Trophoblast cell (in vitro differentiated cells and primary cell): ENCODE data around the gene CLDN7.

Experiments
- DNase-seq, 2 donors: peaks; one replicate each; pipeline ENCODE4 v3.0.0-alpha.2; 2016
- H2AFZ ChIP-seq: 2 replicates; pipeline ENCODE4 v1.6.1; 2013; ENCODE audit warnings: low read length, moderate library complexity, mild to moderate bottlenecking; ENCODE audit not compliant: insufficient read depth, poor library complexity
- H2AK5ac ChIP-seq: 2 replicates; pipeline ENCODE4 v1.6.1; 2013; ENCODE audit warnings: mild to moderate bottlenecking, low read length
- H2BK120ac ChIP-seq: 2 replicates; pipeline ENCODE4 v1.6.1; 2013; ENCODE audit warnings: low read length, mild to moderate bottlenecking, moderate library complexity; ENCODE audit not compliant: insufficient read depth, poor library complexity
- H2BK12ac ChIP-seq: 2 replicates; pipeline ENCODE4 v1.6.1; 2013; ENCODE audit warnings: mild to moderate bottlenecking, low read length, moderate library complexity
- H2BK5ac ChIP-seq: 2 replicates; pipeline ENCODE4 v1.6.1; 2013; ENCODE audit warnings: low read length, low read depth, moderate library complexity, mild to moderate bottlenecking; ENCODE audit not compliant: poor library complexity
- H3K14ac ChIP-seq: 2 replicates; pipeline ENCODE4 v1.6.1; 2013; ENCODE audit warnings: mild to moderate bottlenecking, low read length
- H3K18ac ChIP-seq: 2 replicates; pipeline ENCODE4 v1.6.1; 2013; ENCODE audit warnings: mild to moderate bottlenecking, low read length
- H3K23ac ChIP-seq: 2 replicates; pipeline ENCODE4 v1.6.1; 2013; ENCODE audit warnings: low read length
- H3K27ac ChIP-seq: 2 replicates; pipeline ENCODE4 v1.5.1; 2013; ENCODE audit warnings: low read depth, mild to moderate bottlenecking, inconsistent platforms, low read length, moderate library complexity
- H3K27me3 ChIP-seq: 2 replicates; pipeline ENCODE4 v1.6.1; 2013; ENCODE audit warnings: inconsistent platforms, mild to moderate bottlenecking, low read length, moderate library complexity; ENCODE audit not compliant: insufficient read depth
- H3K36me3 ChIP-seq, 2 experiments: 1 replicate in 1 of 2; 2 replicates in 1 of 2; pipeline ENCODE4 v1.6.1; 2013; ENCODE audit warnings: low read length in 2 of 2, mild to moderate bottlenecking in 2 of 2, moderate library complexity in 1 of 2; ENCODE audit not compliant: insufficient read depth in 2 of 2, control insufficient read depth in 1 of 2
- H3K4ac ChIP-seq: 2 replicates; pipeline ENCODE4 v1.6.1; 2013; ENCODE audit warnings: low read depth, mild to moderate bottlenecking, low read length, moderate library complexity
- H3K4me1 ChIP-seq, 2 experiments: 1 replicate in 1 of 2; 2 replicates in 1 of 2; pipeline ENCODE4 v1.6.1; 2013; ENCODE audit warnings: low read length in 2 of 2, mild to moderate bottlenecking in 2 of 2, moderate library complexity in 1 of 2; ENCODE audit not compliant: insufficient read depth in 2 of 2, control insufficient read depth in 1 of 2
- H3K4me2 ChIP-seq: 2 replicates; pipeline ENCODE4 v1.6.1; 2013; ENCODE audit warnings: inconsistent platforms, mild to moderate bottlenecking, low read length, moderate library complexity
- H3K4me3 ChIP-seq: 2 replicates; pipeline ENCODE4 v1.5.1; 2013; ENCODE audit warnings: mild to moderate bottlenecking, low read depth, low read length, inconsistent platforms
- H3K79me1 ChIP-seq: one replicate; pipeline ENCODE4 v1.6.1; 2013; ENCODE audit warnings: low read length
- H3K79me2 ChIP-seq: 2 replicates; pipeline ENCODE4 v1.6.1; 2013; ENCODE audit warnings: low read length, mild to moderate bottlenecking; ENCODE audit not compliant: control insufficient read depth, insufficient read depth, poor library complexity
- H3K9ac ChIP-seq: 2 replicates; pipeline ENCODE4 v1.6.1; 2013; ENCODE audit warnings: mild to moderate bottlenecking, low read length
- H3K9me3 ChIP-seq: 2 replicates; pipeline ENCODE4 v1.6.1; 2013; ENCODE audit warnings: low read depth, mild to moderate bottlenecking, control low read depth, inconsistent platforms, low read length; ENCODE audit not compliant: insufficient read depth
- H4K12ac ChIP-seq: 2 replicates; pipeline ENCODE4 v1.6.1; 2013; ENCODE audit warnings: low read depth, mild to moderate bottlenecking, low read length, moderate library complexity
- H4K8ac ChIP-seq: 2 replicates; pipeline ENCODE4 v1.6.1; 2013; ENCODE audit warnings: low read depth, mild to moderate bottlenecking, low read length, moderate library complexity
- H4K91ac ChIP-seq: one replicate; pipeline ENCODE4 v1.6.1; 2013; ENCODE audit warnings: low read depth, mild to moderate bottlenecking, low read length, moderate library complexity
- WGBS: extraction: QIAGEN DNeasy Blood & Tissue Kit; methylation state at CpG from one replicate; pipeline ENCODE4 v1.1.7; 2013; ENCODE audit warnings: missing lambda C conversion rate; ENCODE audit not compliant: insufficient read length, insufficient coverage; ENCODE audit errors: extremely low coverage; 5-methylcytosine and 5-hydroxymethylcytosine counted together

Gene CLDN7

GRCh38 chr17:7258731-7259554, 3.3 kb downstream of the CLDN7 start:
- Histone ChIP-seq H3K79me1 (peaks cover 28% of the 10 kb centered on the region), H2BK120ac (no peak overlapping the region), H3K14ac (no peak overlapping the region), H3K4me3 (no peak overlapping the region), H2BK5ac (no peak overlapping the region), H3K27me3 (no peaks in the 10 kb centered on the region), H4K91ac (no peak overlapping the region), H4K8ac (no peak overlapping the region), H3K9me3 (peaks cover 4% of the 10 kb centered on the region), H3K4me1 (peaks cover 6 to 17% of the 10 kb centered on the region in 2 experiments), H3K23ac (no peak overlapping the region), H2AFZ (no peak overlapping the region), H3K4ac (no peak overlapping the region), H3K79me2 (peaks cover 25% of the 10 kb centered on the region), H2BK12ac (no peak overlapping the region), H3K4me2 (no peak overlapping the region), H4K12ac (no peak overlapping the region), H3K9ac (no peak overlapping the region), H3K36me3 (peaks cover 28 to 42% of the 10 kb centered on the region in 2 experiments), H2AK5ac (no peak overlapping the region), H3K27ac (no peak overlapping the region), H3K18ac (peak overlapping the region; percentile 29)
- peak in 1 of 2 donors; percentile 53 for DNase-seq
- WGBS: no CpG with 5 or more reads among the region's 7 CpGs

- H3K36me3 ChIP-seq: peaks cover 28 to 42% of the 10 kb centered on the region in 2 experiments
Observed at GRCh38 chr17:7256766-7257456, 5.4 kb downstream of the CLDN7 start.

GRCh38 chr17:7254511-7254910, 7.8 kb downstream of the CLDN7 start:
- H3K14ac ChIP-seq: no peak overlapping the region
- H3K36me3 ChIP-seq: peaks cover 24 to 37% of the 10 kb centered on the region in 2 experiments
- peak overlapping the region; percentile 71 for H3K9ac ChIP-seq
- H4K91ac ChIP-seq: no peak overlapping the region
- H4K12ac ChIP-seq: no peak overlapping the region
- no peak overlapping the region for H3K4me2 ChIP-seq
- H3K18ac ChIP-seq: no peak overlapping the region
- no peak overlapping the region for H2BK5ac ChIP-seq
- DNase-seq: no peak
- peaks cover 23% of the 10 kb centered on the region for H3K79me2 ChIP-seq
- peak overlapping the region; percentile 53 for H3K4me3 ChIP-seq
- H3K23ac ChIP-seq: no peak overlapping the region
- H3K27me3 ChIP-seq: no peaks in the 10 kb centered on the region
- H2AFZ ChIP-seq: no peak overlapping the region
- H3K27ac ChIP-seq: no peak overlapping the region
- peaks cover 1% of the 10 kb centered on the region for H3K9me3 ChIP-seq
- no CpG with 5 or more reads among the region's 4 CpGs for WGBS
- H4K8ac ChIP-seq: no peak overlapping the region
- no peak overlapping the region for H3K4ac ChIP-seq
- peaks cover 6 to 10% of the 10 kb centered on the region in 2 experiments for H3K4me1 ChIP-seq
- no peak overlapping the region for H2BK12ac ChIP-seq
- H3K79me1 ChIP-seq: peaks cover 17% of the 10 kb centered on the region
- H2BK120ac ChIP-seq: no peak overlapping the region
- H2AK5ac ChIP-seq: no peak overlapping the region

More at GRCh38 chr17:7256766-7257456, 5.4 kb downstream of the CLDN7 start:
- no peak overlapping the region for H4K8ac ChIP-seq
- peaks cover 4% of the 10 kb centered on the region for H3K9me3 ChIP-seq
- no peak overlapping the region for H2BK5ac ChIP-seq
- H3K18ac ChIP-seq: no peak overlapping the region
- H3K9ac ChIP-seq: no peak overlapping the region
- H3K23ac ChIP-seq: no peak overlapping the region
- H3K79me2 ChIP-seq: peaks cover 21% of the 10 kb centered on the region
- WGBS: no CpG with 5 or more reads among the region's 8 CpGs
- H3K27me3 ChIP-seq: no peaks in the 10 kb centered on the region
- H2BK120ac ChIP-seq: no peak overlapping the region
- H3K4me1 ChIP-seq: peaks cover 6 to 13% of the 10 kb centered on the region in 2 experiments
- no peak overlapping the region for H4K12ac ChIP-seq
- H4K91ac ChIP-seq: no peak overlapping the region
- H3K4me2 ChIP-seq: no peak overlapping the region
- H2AK5ac ChIP-seq: no peak overlapping the region
- no peak overlapping the region for H3K27ac ChIP-seq
- no peak overlapping the region for H3K4ac ChIP-seq
- H3K79me1 ChIP-seq: peaks cover 20% of the 10 kb centered on the region
- H2AFZ ChIP-seq: no peak overlapping the region
- no peak overlapping the region for H3K4me3 ChIP-seq
- no peak overlapping the region for H3K14ac ChIP-seq
- no peak overlapping the region for H2BK12ac ChIP-seq
- no peak for DNase-seq

- no peak overlapping the region for H3K18ac ChIP-seq
- H2BK120ac ChIP-seq: no peak overlapping the region
- H3K79me1 ChIP-seq: peaks cover 17% of the 10 kb centered on the region
- no peak overlapping the region for H2AK5ac ChIP-seq
- H3K4me2 ChIP-seq: peak overlapping the region; percentile 98
- H4K12ac ChIP-seq: no peak overlapping the region
- DNase-seq: no peak
- no peak overlapping the region for H3K4me3 ChIP-seq
- H4K91ac ChIP-seq: no peak overlapping the region
- H2BK12ac ChIP-seq: no peak overlapping the region
- no peak overlapping the region for H3K9ac ChIP-seq
- WGBS: no CpG with 5 or more reads among the region's 5 CpGs
- H2AFZ ChIP-seq: no peak overlapping the region
- no peaks in the 10 kb centered on the region for H3K27me3 ChIP-seq
- H3K79me2 ChIP-seq: peaks cover 30% of the 10 kb centered on the region
- no peak overlapping the region for H3K4ac ChIP-seq
- no peak overlapping the region for H3K27ac ChIP-seq
- peaks cover 1% of the 10 kb centered on the region for H3K9me3 ChIP-seq
- peaks cover 6 to 10% of the 10 kb centered on the region in 2 experiments for H3K4me1 ChIP-seq
- no peak overlapping the region for H3K23ac ChIP-seq
- peaks cover 18 to 25% of the 10 kb centered on the region in 2 experiments for H3K36me3 ChIP-seq
- no peak overlapping the region for H2BK5ac ChIP-seq
- no peak overlapping the region for H4K8ac ChIP-seq
- no peak overlapping the region for H3K14ac ChIP-seq
Observed at GRCh38 chr17:7253082-7253481, 9.2 kb downstream of the CLDN7 start.
